Measurements from ENCODE around the gene MCAT.

MCAT gene

DNA sequence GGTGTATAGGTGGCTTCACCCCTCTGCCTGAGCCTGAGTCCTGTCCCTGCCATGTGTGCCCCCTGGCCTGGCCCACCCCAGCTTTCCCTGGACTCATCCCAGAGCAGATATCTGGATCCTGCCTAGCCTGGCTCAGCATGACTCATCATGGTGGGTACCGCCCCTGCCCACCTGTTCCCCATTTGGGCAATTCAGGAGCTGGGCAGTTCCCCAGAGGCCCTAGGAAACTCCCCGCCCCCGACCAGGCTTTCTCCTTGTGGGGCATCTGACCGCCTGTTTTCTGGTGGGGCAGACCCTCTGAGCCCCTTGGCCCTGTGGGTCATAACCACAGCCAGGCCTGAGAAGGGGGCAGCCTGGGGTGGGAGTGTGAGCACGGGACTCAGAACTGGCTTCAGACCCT lies 12.6 kb upstream of the MCAT start:
- Histone ChIP-seq H3K27me3 (replicated peaks; ENCODE audit: control insufficient read depth, insufficient read depth, low read length) (no peaks in the 10 kb centered on the region), H3K36me3 (ENCODE audit: control insufficient read depth, insufficient read depth, low read length) (no peaks in the 10 kb centered on the region), H3K4me3 (replicated peaks; ENCODE audit: low read depth, low read length) (no peak overlapping the region)
- TF ChIP-seq, protein P1, sequence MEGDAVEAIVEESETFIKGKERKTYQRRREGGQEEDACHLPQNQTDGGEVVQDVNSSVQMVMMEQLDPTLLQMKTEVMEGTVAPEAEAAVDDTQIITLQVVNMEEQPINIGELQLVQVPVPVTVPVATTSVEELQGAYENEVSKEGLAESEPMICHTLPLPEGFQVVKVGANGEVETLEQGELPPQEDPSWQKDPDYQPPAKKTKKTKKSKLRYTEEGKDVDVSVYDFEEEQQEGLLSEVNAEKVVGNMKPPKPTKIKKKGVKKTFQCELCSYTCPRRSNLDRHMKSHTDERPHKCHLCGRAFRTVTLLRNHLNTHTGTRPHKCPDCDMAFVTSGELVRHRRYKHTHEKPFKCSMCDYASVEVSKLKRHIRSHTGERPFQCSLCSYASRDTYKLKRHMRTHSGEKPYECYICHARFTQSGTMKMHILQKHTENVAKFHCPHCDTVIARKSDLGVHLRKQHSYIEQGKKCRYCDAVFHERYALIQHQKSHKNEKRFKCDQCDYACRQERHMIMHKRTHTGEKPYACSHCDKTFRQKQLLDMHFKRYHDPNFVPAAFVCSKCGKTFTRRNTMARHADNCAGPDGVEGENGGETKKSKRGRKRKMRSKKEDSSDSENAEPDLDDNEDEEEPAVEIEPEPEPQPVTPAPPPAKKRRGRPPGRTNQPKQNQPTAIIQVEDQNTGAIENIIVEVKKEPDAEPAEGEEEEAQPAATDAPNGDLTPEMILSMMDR (IDR thresholded peaks at IDR 0.05; ENCODE audit: insufficient read depth, low read length, poor library complexity, severe bottlenecking) = no peak
- no peak for DNase-seq (ENCODE audit: extremely low read depth, insufficient read length)

DNA sequence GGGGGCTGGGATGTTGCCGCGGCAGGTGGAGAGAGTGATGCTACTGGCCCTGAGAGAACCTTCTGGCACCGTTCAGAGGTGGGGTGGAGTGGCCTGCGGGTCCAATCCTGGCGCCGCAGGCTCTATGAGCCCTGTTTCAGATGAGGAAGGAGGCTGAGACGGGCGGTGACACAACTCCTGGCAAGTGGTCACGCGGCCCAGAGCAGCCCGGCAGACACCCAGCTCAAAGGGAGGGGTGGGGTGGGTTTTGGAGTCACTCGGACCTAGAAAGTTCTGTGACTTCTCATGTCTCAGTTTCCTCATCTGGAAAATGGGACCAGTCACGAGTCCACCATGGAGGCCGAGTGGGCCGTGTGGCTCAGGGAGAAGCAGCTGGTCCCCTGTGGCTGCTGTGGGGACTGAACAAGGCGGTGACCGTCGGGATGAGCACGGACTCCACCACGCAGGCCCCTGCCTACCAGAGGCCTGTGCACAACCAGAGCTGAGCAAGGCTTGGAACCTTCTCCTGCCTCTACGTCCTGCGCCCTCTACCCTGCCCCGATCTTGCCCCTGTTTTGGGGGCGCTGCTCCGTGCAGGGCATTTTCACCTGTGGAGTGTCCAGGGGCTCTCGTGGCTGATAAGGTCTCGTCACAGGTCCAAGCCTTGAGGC lies 11.8 kb upstream of the MCAT start:
- DNase-seq (ENCODE audit: extremely low read depth, insufficient read length) = no peak
- Histone ChIP-seq H3K27me3 (replicated peaks; ENCODE audit: control insufficient read depth, insufficient read depth, low read length) (no peaks in the 10 kb centered on the region), H3K36me3 (ENCODE audit: control insufficient read depth, insufficient read depth, low read length) (no peaks in the 10 kb centered on the region), H3K4me3 (replicated peaks; ENCODE audit: low read depth, low read length) (no peak overlapping the region)
- TF ChIP-seq, protein P1 (IDR thresholded peaks at IDR 0.05; ENCODE audit: insufficient read depth, low read length, poor library complexity, severe bottlenecking) = no peak

DNA sequence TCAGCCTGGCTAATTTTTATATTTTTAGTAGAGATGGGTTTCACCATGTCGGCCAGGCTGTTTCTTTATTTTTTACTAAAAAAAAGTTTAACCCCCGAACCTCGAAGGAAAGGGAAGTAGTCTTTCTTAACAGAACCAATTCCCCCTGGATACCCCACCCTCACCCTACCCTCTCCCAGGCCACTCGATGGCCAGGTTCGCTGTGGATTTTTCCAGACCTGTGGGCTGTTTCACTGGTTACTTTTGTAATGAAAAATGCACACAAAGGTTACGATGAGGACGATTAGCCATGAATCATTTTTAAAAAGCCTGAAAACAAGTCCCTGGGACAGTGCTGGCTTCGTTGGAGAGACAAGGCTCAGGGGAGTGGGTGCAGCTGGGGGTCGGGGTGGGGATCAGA lies 10.7 kb upstream of the MCAT start:
- DNase-seq (ENCODE audit: extremely low read depth, insufficient read length) = no peak
- Histone ChIP-seq H3K4me3 (replicated peaks; ENCODE audit: low read depth, low read length) (no peak overlapping the region), H3K36me3 (ENCODE audit: control insufficient read depth, insufficient read depth, low read length) (no peaks in the 10 kb centered on the region), H3K27me3 (replicated peaks; ENCODE audit: control insufficient read depth, insufficient read depth, low read length) (no peaks in the 10 kb centered on the region)
- TF ChIP-seq, protein P1 (IDR thresholded peaks at IDR 0.05; ENCODE audit: insufficient read depth, low read length, poor library complexity, severe bottlenecking) = no peak

DNA sequence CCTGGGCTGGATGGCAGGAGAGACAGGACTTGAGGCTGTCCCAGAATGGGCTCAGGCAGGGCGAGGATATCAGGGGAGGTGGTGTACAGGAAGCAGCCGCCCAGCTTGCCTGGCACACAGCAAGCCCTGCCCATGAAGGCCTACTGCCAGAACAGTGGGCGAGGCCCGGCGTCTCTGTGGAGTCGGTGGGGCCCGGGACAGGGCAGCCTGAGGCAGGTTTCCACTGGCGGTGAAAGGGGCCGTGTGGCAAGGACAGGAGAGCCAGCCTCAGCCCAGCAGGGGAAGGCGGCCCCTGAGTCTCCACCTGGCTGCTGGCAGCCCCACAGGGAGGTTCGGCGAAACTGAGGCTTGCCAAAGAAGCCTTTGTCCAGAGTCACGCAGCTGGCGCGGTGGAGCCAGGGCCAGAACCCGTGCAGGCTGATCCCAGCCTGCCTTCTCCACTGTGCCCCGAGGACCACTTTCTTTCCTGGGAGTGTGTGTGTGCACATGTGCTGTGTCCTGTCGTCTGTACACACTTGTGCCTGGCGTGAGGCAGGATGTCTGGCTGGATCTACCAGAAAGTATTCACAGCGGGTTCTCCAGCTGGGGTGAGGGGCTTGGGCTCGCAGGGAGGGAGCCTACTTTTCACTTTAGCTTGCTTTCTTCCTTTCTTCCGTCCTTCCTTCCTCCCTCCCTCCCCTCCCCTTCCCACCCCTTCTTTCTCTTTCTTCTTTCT lies 9.3 kb upstream of the MCAT start:
- DNase-seq (ENCODE audit: extremely low read depth, insufficient read length) = no peak

DNA sequence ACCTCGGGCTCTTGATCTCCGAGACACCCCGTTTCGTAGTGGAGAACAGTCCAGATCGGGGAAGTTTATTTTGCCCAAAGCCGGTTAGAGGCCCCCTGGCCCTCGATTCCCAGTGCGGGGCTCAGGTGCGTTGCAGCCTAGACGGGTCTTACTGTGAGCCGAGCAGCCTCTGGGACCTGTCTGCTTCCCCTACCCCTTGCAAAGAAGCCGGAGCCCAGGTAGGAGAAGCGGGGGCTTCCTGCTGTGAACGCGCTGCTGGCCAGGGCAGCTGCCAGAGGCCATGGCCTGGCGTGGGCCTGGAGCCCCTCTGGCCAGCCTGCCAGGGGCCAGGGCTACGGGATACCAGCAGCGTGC lies 8.8 kb upstream of the MCAT start:
- peak overlapping the region; percentile 71 for H3K4me3 ChIP-seq (replicated peaks; ENCODE audit: low read depth, low read length)
- H3K36me3 ChIP-seq (ENCODE audit: control insufficient read depth, insufficient read depth, low read length) = no peaks in the 10 kb centered on the region
- TF ChIP-seq, protein P1 (IDR thresholded peaks at IDR 0.05; ENCODE audit: insufficient read depth, low read length, poor library complexity, severe bottlenecking) = no peak
- no peak for DNase-seq (ENCODE audit: extremely low read depth, insufficient read length)
- H3K27me3 ChIP-seq (replicated peaks; ENCODE audit: control insufficient read depth, insufficient read depth, low read length) = no peaks in the 10 kb centered on the region

More for the DNA sequence above, 9.3 kb upstream of the MCAT start:
- Histone ChIP-seq H3K4me3 (replicated peaks; ENCODE audit: low read depth, low read length) (peak overlapping the region; percentile 71), H3K36me3 (ENCODE audit: control insufficient read depth, insufficient read depth, low read length) (no peaks in the 10 kb centered on the region), H3K27me3 (replicated peaks; ENCODE audit: control insufficient read depth, insufficient read depth, low read length) (no peaks in the 10 kb centered on the region)
- TF ChIP-seq, protein P1 (IDR thresholded peaks at IDR 0.05; ENCODE audit: insufficient read depth, low read length, poor library complexity, severe bottlenecking) = no peak

Measured in GM06990 (cell line).